SK-N-MC (cell line): Measurements from ENCODE around the gene WNT5B.

Experiments used
- DNase-seq: peaks from one replicate; pipeline ENCODE4 v3.0.0-alpha.2; 2011; ENCODE audit warnings: low read depth, low spot score
- H3K27ac ChIP-seq: fragments of 200-600 bp; sonication (generic); 2 replicates; pipeline ENCODE4 v1.5.1; 2016; ENCODE audit warnings: mixed run types
- H3K36me3 ChIP-seq: fragments of 200-600 bp; sonication (generic); 2 replicates; pipeline ENCODE4 v1.6.1; 2017; ENCODE audit warnings: antibody characterized with exemption, low read length, mixed read lengths; ENCODE audit not compliant: insufficient read depth
- H3K4me3 ChIP-seq: fragments of 200-600 bp; sonication (generic); 2 replicates; pipeline ENCODE4 v1.5.1; 2016
- H3K9ac ChIP-seq: fragments of 200-600 bp; sonication (generic); 2 replicates; pipeline ENCODE4 v1.8.0; 2017; ENCODE audit warnings: mixed run types, mixed read lengths; ENCODE audit not compliant: insufficient read length
- H3K9me3 ChIP-seq: fragments of 200-600 bp; sonication (generic); 2 replicates; pipeline ENCODE4 v1.6.1; 2017; ENCODE audit warnings: low read depth, mild to moderate bottlenecking, antibody characterized with exemption, low read length, moderate library complexity, mixed read lengths
- EZH2 ChIP-seq: fragments of 200-600 bp; sonication (generic); IDR thresholded peaks from one replicate; pipeline ENCODE4 v1.6.1; 2017; ENCODE audit warnings: antibody characterized with exemption
- FOXP2 ChIP-seq: optimal IDR thresholded peaks from 2 replicates; pipeline ENCODE3; 2011; ENCODE audit warnings: mild to moderate bottlenecking, moderate library complexity; ENCODE audit not compliant: insufficient read depth; ENCODE audit errors: extremely low read length, control extremely low read depth
- POLR2AphosphoS5 ChIP-seq: IDR thresholded peaks from 2 replicates; pipeline ENCODE4 v1.6.1; 2012; ENCODE audit warnings: mild to moderate bottlenecking, low read depth, low read length, borderline replicate concordance

WNT5B gene

GRCh38 chr12:1605129-1606020 lies 23.7 kb upstream of the WNT5B start:
- no peak for DNase-seq
- Histone ChIP-seq H3K36me3 (no peaks in the 10 kb centered on the region), H3K27ac (peak overlapping the region; percentile 67), H3K9ac (peak overlapping the region; percentile 35), H3K9me3 (no peaks in the 10 kb centered on the region), H3K4me3 (peak overlapping the region; percentile 71)
- 0 out of 2 replicates have a peak, but pooled peaks have one; percentile 20 for TF ChIP-seq POLR2AphosphoS5
- no peak for TF ChIP-seq EZH2
- peak; percentile 78 for TF ChIP-seq FOXP2

GRCh38 chr12:1606021-1606622 lies 22.9 kb upstream of the WNT5B start:
- no peak for TF ChIP-seq POLR2AphosphoS5
- TF ChIP-seq EZH2 = no peak
- no peak for TF ChIP-seq FOXP2
- Histone ChIP-seq H3K4me3 (peak overlapping the region; percentile 71), H3K36me3 (no peaks in the 10 kb centered on the region), H3K9me3 (no peaks in the 10 kb centered on the region), H3K27ac (peak overlapping the region; percentile 67), H3K9ac (peak overlapping the region; percentile 35)
- peak; percentile 68 for DNase-seq

GRCh38 chr12:1607940-1608712 lies 20.9 kb upstream of the WNT5B start:
- Histone ChIP-seq H3K9ac (peak overlapping the region; percentile 51), H3K27ac (peak overlapping the region; percentile 78), H3K4me3 (peak overlapping the region; percentile 13), H3K36me3 (no peaks in the 10 kb centered on the region), H3K9me3 (no peaks in the 10 kb centered on the region)
- TF ChIP-seq EZH2 (no peak), FOXP2 (no peak), POLR2AphosphoS5 (no peak)
- no peak for DNase-seq

GRCh38 chr12:1608713-1609119 lies 20.3 kb upstream of the WNT5B start:
- TF ChIP-seq EZH2 (no peak), FOXP2 (no peak)
- no peaks in the 10 kb centered on the region for H3K9me3 ChIP-seq

GRCh38 chr12:1610072-1610643 lies 18.9 kb upstream of the WNT5B start:
- Histone ChIP-seq H3K27ac (no peak overlapping the region), H3K9ac (no peak overlapping the region), H3K4me3 (no peak overlapping the region), H3K9me3 (no peaks in the 10 kb centered on the region), H3K36me3 (no peaks in the 10 kb centered on the region)
- DNase-seq = no peak
- TF ChIP-seq POLR2AphosphoS5 (no peak), EZH2 (no peak), FOXP2 (no peak)

More at GRCh38 chr12:1608713-1609119, 20.3 kb upstream of the WNT5B start:
- peak overlapping the region; percentile 78 for H3K27ac ChIP-seq
- DNase-seq = no peak
- H3K4me3 ChIP-seq = peak overlapping the region; percentile 13; the same call in 1 of the 2 replicates
- no peaks in the 10 kb centered on the region for H3K36me3 ChIP-seq
- no peak overlapping the region for H3K9ac ChIP-seq

GRCh38 chr12:1611803-1612572 lies 17.0 kb upstream of the WNT5B start:
- peak overlapping the region; percentile 8 for H3K9ac ChIP-seq
- H3K36me3 ChIP-seq = no peaks in the 10 kb centered on the region
- no peak for DNase-seq
- no peaks in the 10 kb centered on the region for H3K9me3 ChIP-seq
- H3K4me3 ChIP-seq = no peak overlapping the region
- TF ChIP-seq POLR2AphosphoS5 = no peak
- TF ChIP-seq EZH2 = no peak
- TF ChIP-seq FOXP2 = no peak
- H3K27ac ChIP-seq = no peak overlapping the region

GRCh38 chr12:1613860-1614259 lies 15.2 kb upstream of the WNT5B start:
- no peaks in the 10 kb centered on the region for H3K9me3 ChIP-seq

More at GRCh38 chr12:1613860-1614259, 15.2 kb upstream of the WNT5B start:
- Histone ChIP-seq H3K27ac (no peak overlapping the region), H3K9ac (no peak overlapping the region), H3K4me3 (no peak overlapping the region), H3K36me3 (no peaks in the 10 kb centered on the region)
- no peak for DNase-seq
- TF ChIP-seq EZH2 = no peak
- TF ChIP-seq FOXP2 = no peak
- no peak for TF ChIP-seq POLR2AphosphoS5
